OCI-LY3 (cell line): ENCODE results near the gene ITPR1.

Source experiments
- EZH2phosphoT487 ChIP-seq: fragments of 200-600 bp; shearing (Covaris generic); IDR thresholded peaks from 2 replicates; pipeline ENCODE4 v1.6.1; 2018; ENCODE audit warnings: antibody characterized with exemption, mixed run types, low read depth
- TF ChIP-seq, protein P1 (sequence below): fragments of 200-600, 300-600 bp; sonication (generic); IDR thresholded peaks from 2 replicates; pipeline ENCODE4 v1.5.1; 2014; ENCODE audit warnings: antibody characterized with exemption, low read length, low read depth

DNA sequence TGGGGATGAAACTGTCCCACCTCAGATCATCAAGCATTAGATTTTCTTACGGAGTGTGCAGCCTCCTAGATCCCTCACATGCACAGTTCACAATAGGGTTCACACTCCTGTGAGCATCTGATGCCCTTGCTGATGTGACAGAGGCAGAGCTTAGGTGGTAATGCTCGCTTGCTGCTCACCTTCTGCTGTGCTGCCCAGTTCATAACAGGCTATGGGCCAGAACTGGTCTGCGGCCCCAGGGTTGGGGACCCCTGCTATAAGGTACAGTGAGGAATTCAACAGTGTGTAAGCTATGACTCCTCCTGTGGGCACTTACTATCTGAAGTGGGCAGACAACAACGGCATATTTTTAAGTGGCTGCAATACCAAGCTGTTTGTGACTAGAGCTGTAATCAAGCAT, 298.2 kb downstream of the ITPR1 start:
- TF ChIP-seq, protein P1, sequence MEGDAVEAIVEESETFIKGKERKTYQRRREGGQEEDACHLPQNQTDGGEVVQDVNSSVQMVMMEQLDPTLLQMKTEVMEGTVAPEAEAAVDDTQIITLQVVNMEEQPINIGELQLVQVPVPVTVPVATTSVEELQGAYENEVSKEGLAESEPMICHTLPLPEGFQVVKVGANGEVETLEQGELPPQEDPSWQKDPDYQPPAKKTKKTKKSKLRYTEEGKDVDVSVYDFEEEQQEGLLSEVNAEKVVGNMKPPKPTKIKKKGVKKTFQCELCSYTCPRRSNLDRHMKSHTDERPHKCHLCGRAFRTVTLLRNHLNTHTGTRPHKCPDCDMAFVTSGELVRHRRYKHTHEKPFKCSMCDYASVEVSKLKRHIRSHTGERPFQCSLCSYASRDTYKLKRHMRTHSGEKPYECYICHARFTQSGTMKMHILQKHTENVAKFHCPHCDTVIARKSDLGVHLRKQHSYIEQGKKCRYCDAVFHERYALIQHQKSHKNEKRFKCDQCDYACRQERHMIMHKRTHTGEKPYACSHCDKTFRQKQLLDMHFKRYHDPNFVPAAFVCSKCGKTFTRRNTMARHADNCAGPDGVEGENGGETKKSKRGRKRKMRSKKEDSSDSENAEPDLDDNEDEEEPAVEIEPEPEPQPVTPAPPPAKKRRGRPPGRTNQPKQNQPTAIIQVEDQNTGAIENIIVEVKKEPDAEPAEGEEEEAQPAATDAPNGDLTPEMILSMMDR: no peak
- no peak for TF ChIP-seq EZH2phosphoT487
